ENCODE measurements around the gene SLC7A1.

DNA sequence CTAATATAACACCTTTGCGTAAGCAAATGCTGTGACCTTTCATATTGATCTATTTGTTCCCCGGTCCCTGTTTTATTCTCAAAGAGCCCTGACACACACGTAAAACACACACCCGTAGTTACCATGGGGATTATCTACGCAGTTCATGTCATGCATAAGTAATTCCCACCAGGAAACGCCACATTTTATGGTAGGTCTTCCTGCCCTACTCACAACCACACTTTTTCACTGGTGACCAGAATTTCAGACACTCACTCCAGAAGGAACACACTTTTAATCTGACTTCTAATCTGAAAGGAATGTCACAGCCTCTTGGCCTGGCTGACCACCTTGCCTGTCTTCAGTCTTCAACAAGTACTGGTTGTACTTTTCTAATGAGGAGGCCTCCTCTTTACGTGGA lies 46.8 kb downstream of the SLC7A1 start:
- TF ChIP-seq EZH2 (IDR thresholded peaks at IDR 0.05; ENCODE audit: low read length, missing control alignments), result no peak
- TF ChIP-seq, protein P1, sequence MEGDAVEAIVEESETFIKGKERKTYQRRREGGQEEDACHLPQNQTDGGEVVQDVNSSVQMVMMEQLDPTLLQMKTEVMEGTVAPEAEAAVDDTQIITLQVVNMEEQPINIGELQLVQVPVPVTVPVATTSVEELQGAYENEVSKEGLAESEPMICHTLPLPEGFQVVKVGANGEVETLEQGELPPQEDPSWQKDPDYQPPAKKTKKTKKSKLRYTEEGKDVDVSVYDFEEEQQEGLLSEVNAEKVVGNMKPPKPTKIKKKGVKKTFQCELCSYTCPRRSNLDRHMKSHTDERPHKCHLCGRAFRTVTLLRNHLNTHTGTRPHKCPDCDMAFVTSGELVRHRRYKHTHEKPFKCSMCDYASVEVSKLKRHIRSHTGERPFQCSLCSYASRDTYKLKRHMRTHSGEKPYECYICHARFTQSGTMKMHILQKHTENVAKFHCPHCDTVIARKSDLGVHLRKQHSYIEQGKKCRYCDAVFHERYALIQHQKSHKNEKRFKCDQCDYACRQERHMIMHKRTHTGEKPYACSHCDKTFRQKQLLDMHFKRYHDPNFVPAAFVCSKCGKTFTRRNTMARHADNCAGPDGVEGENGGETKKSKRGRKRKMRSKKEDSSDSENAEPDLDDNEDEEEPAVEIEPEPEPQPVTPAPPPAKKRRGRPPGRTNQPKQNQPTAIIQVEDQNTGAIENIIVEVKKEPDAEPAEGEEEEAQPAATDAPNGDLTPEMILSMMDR (conservative IDR thresholded peaks at IDR 0.05 in 1 of 2, IDR thresholded peaks at IDR 0.05 in 1 of 2; ENCODE audit: low read depth in 1 of 2, low read length in 2 of 2), result no peak

Data from fibroblast of lung (primary cell).